ENCODE data around the gene PRG3. TPM values are rescaled to one million over a fixed set of nuclear protein-coding genes. Genes with fewer than 3 reads are reported as not detected.

The PRG3 gene
- total and polyA plus RNA-seq, 3 donors from 2014 or later: not detected

DNA sequence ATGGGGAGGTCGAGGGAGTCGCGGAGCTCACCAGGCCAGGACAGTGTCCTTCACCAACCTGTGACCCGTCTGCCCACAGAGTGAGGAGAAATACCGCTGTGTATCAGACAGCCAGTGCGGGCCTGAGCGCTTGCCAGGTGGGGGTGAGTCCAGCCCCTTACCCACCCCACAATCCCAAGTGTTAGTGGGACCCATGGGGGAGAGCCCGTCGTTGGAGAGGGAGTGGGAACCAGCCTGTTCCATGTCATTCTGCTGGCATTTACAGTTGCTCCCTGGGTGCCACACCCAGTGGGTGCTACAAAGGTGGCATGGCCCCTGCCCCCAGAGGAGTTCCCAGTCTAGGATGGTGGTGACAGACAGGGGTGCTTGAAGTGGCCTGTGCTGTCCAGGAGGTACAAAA is 33.6 kb downstream of the PRG3 start:
- Histone ChIP-seq H3K27me3 (no peaks in the 10 kb centered on the region), H3K9me3 (no peaks in the 10 kb centered on the region), H3K4me1 (no peaks in the 10 kb centered on the region), H3K27ac (no peak overlapping the region), H3K36me3 (ENCODE audit: low read depth, missing control alignments) (no peaks in the 10 kb centered on the region), H3K4me3 (no peak overlapping the region)
- no peak for DNase-seq
- 64 to 83% methylated on average over 2 to 9 of the region's 9 CpGs for WGBS, 2 donors
- intact Hi-C loops (cut with DNase I; ENCODE audit: low total_unique reads): no loop called here
- TF ChIP-seq POLR2A (IDR thresholded peaks at IDR 0.05) (no peak), CTCF (IDR thresholded peaks at IDR 0.05) (no peak)

GRCh38 chr11:57345555-57346211 is 35.3 kb downstream of the PRG3 start:
- Histone ChIP-seq H3K27me3 (no peaks in the 10 kb centered on the region), H3K4me3 (no peak overlapping the region), H3K27ac (no peak overlapping the region), H3K36me3 (ENCODE audit: low read depth, missing control alignments) (no peaks in the 10 kb centered on the region), H3K9me3 (no peaks in the 10 kb centered on the region), H3K4me1 (no peaks in the 10 kb centered on the region)
- intact Hi-C loops (cut with DNase I; ENCODE audit: low total_unique reads): no loop called here
- WGBS, 2 donors: 19 to 29% methylated on average over 11 of the region's 11 CpGs
- peak; percentile 87 for DNase-seq
- TF ChIP-seq POLR2A (IDR thresholded peaks at IDR 0.05) (no peak), CTCF (IDR thresholded peaks at IDR 0.05) (peak; percentile 10 to 87 (median 79))

GRCh38 chr11:57344826-57345225 is 36.1 kb downstream of the PRG3 start:
- TF ChIP-seq CTCF (IDR thresholded peaks at IDR 0.05) (no peak), POLR2A (IDR thresholded peaks at IDR 0.05) (no peak)
- Histone ChIP-seq H3K4me1 (no peaks in the 10 kb centered on the region), H3K9me3 (no peaks in the 10 kb centered on the region), H3K27ac (no peak overlapping the region), H3K4me3 (no peak overlapping the region), H3K27me3 (no peaks in the 10 kb centered on the region), H3K36me3 (ENCODE audit: low read depth, missing control alignments) (no peaks in the 10 kb centered on the region)
- intact Hi-C loops (cut with DNase I; ENCODE audit: low total_unique reads): no loop called here
- no peak for DNase-seq
- WGBS, 2 donors: 92 to 95% methylated on average over 10 of the region's 10 CpGs

- Histone ChIP-seq H3K4me3 (no peak overlapping the region), H3K4me1 (no peaks in the 10 kb centered on the region), H3K27ac (no peak overlapping the region), H3K27me3 (no peaks in the 10 kb centered on the region), H3K36me3 (ENCODE audit: low read depth, missing control alignments) (no peaks in the 10 kb centered on the region), H3K9me3 (no peaks in the 10 kb centered on the region)
- WGBS, 2 donors: 69 to 89% methylated on average over 7 of the region's 7 CpGs
- DNase-seq: no peak
- TF ChIP-seq POLR2A (IDR thresholded peaks at IDR 0.05) (no peak), CTCF (IDR thresholded peaks at IDR 0.05) (no peak)
- intact Hi-C loops (cut with DNase I; ENCODE audit: low total_unique reads): no loop called here
Observed at GRCh38 chr11:57343825-57344224, 37.1 kb downstream of the PRG3 start.

GRCh38 chr11:57342702-57343101 is 38.2 kb downstream of the PRG3 start:
- Histone ChIP-seq H3K4me1 (no peaks in the 10 kb centered on the region), H3K4me3 (no peak overlapping the region), H3K36me3 (ENCODE audit: low read depth, missing control alignments) (no peaks in the 10 kb centered on the region), H3K27ac (no peak overlapping the region), H3K27me3 (no peaks in the 10 kb centered on the region), H3K9me3 (no peaks in the 10 kb centered on the region)
- 82 to 86% methylated on average over 11 of the region's 11 CpGs for WGBS, 2 donors
- DNase-seq: no peak
- TF ChIP-seq CTCF (IDR thresholded peaks at IDR 0.05): no peak
- TF ChIP-seq POLR2A (IDR thresholded peaks at IDR 0.05): no peak
- intact Hi-C loops (cut with DNase I; ENCODE audit: low total_unique reads): no loop called here
